Activated naive CD4-positive, alpha-beta T cell treated with anti-CD3 and anti-CD28 coated beads for 36 hours (primary cell): ENCODE data around the gene PSD4. TPM values are rescaled to one million over a fixed set of nuclear protein-coding genes. Genes with fewer than 3 reads are reported as not detected.
A peak's percentile ranks its signal among the peaks of the same experiment; 100 is the strongest.

Experiments
- CTCF ChIA-PET: fragments of 350-600 bp; sonication (Branson Sonifier 250); formaldehyde crosslinking; loops from one replicate; lab custom pipeline; 2021; ENCODE audit warnings: antibody characterized with exemption; lab: Charles Lee
- DNase-seq: peaks from one replicate; pipeline ENCODE4 v3.0.0-alpha.2; 2020
- H3K27ac Mint-ChIP-seq: one replicate; pipeline ENCODE4 v1.8.0; 2021; ENCODE audit warnings: mild to moderate bottlenecking, mixed read lengths
- H3K27me3 Mint-ChIP-seq: one replicate; pipeline ENCODE4 v1.8.0; 2021; ENCODE audit warnings: low read depth, mixed read lengths
- H3K36me3 Mint-ChIP-seq: one replicate; pipeline ENCODE4 v1.8.0; 2021; ENCODE audit warnings: low read depth, mixed read lengths
- H3K4me1 Mint-ChIP-seq: one replicate; pipeline ENCODE4 v1.8.0; 2021; ENCODE audit warnings: low read depth, mixed read lengths
- H3K4me3 Mint-ChIP-seq: one replicate; pipeline ENCODE4 v1.8.0; 2021; ENCODE audit warnings: mild to moderate bottlenecking, moderate library complexity, mixed read lengths
- H3K9me3 Mint-ChIP-seq: one replicate; pipeline ENCODE4 v1.8.0; 2021; ENCODE audit warnings: mixed read lengths
- intact Hi-C: fragments of 100-400 bp; cut with micrococcal nuclease; formaldehyde crosslinking; loops from one replicate; pipeline ENCODE4 v1.15.1; 2023
- total RNA-seq, 2 experiments: library from RNA; stranded (reverse); gene quantifications; one replicate each; pipeline ENCODE4 v1.2.3, GENCODE V29; 2021

The PSD4 gene
- total RNA-seq, 2 experiments from 2014 or later: 85.9 to 87.4 TPM

DNA sequence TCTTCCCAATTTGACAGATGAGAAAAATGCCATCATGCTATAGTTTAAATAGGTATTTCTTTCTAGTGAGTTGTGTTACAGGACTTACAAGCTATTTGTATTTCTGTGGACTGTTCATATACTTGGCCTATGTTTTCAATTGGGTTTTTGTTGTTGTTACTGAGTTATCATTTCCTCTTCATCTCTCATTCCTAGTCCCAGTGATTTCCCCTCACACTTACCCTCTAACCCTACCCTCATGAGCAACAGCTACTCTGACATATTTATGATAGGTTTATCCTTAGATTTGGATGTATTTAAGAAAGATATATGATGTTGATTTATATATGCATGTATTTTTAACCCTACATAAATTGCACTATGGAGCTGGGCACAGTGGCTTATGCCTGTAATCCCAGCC, 10.9 kb upstream of the PSD4 start:
- H3K4me1 Mint-ChIP-seq: peaks cover 49% of the 10 kb centered on the region
- intact Hi-C loops: no loop called here
- no peak overlapping the region for H3K4me3 Mint-ChIP-seq
- H3K36me3 Mint-ChIP-seq: no peaks in the 10 kb centered on the region
- no peaks in the 10 kb centered on the region for H3K27me3 Mint-ChIP-seq
- CTCF ChIA-PET: interaction anchor here (1.0 to 4.4 kb wide), 6 partner anchors 9 to 38 kb away, joined by 3 to 22 read pairs (median 4); partner anchors contain the start of gene PSD4
- H3K27ac Mint-ChIP-seq: peak overlapping the region; percentile 20
- DNase-seq: no peak
- H3K9me3 Mint-ChIP-seq: no peaks in the 10 kb centered on the region

DNA sequence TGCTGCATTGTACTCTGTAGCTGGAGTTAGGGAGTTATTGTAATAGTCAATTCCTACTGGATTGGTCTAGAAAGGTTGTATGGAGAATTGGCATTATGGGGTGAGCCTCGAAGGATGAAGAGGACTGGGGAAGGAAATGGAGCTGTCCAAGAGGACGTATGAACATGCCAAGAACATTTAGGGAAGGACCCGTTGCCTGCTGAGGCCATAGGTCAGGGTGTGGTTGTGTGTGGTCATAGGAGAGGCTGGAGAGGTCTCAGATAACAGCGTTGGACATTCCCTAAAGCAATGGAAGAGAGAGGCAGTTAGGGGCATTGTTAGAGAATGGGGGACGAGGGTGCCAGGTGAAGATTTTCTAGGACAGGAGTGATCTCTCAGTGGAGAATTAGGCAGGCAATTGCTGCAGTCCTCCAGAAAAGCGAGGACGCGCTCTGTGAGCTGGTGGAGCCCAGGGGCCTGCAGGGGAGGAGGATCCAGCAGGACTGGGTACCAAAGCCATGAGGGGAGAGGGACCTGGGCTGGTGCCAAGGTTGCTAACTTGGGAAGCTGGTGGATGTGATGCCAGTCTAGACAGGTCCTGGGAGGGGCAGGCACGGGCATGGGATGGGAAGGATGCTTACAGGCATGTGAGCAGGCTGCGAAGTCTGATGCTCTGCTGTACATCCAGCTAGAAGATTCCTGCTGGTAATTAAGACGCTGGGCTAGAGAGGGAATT, 9.4 kb upstream of the PSD4 start:
- no peak for DNase-seq
- Mint-ChIP-seq H3K9me3 (no peaks in the 10 kb centered on the region), H3K4me3 (no peak overlapping the region), H3K27me3 (no peaks in the 10 kb centered on the region), H3K27ac (no peak overlapping the region), H3K36me3 (no peaks in the 10 kb centered on the region), H3K4me1 (peaks cover 50% of the 10 kb centered on the region)
- CTCF ChIA-PET: interaction anchor here (1.1 to 5.0 kb wide), 4 partner anchors 8 to 27 kb away, joined by 3 to 24 read pairs (median 14); partner anchors contain the start of gene PSD4
- intact Hi-C loops: no loop called here

- H3K9me3 Mint-ChIP-seq: no peaks in the 10 kb centered on the region
- CTCF ChIA-PET: interaction anchor here (1.1 to 5.0 kb wide), 5 partner anchors 9 to 27 kb away, joined by 3 to 24 read pairs (median 7); partner anchors contain the start of gene PSD4
- H3K4me1 Mint-ChIP-seq: peaks cover 55% of the 10 kb centered on the region
- peaks cover 2% of the 10 kb centered on the region for H3K36me3 Mint-ChIP-seq
- no peak for DNase-seq
- no peak overlapping the region for H3K27ac Mint-ChIP-seq
- no peak overlapping the region for H3K4me3 Mint-ChIP-seq
- no peaks in the 10 kb centered on the region for H3K27me3 Mint-ChIP-seq
- intact Hi-C loops: loop anchor here (5.0 kb wide), 1 partner anchor 518 kb away; the partner anchor contains the start of gene SLC20A1
Measured at GRCh38 chr2:113164930-113165585, 8.7 kb upstream of the PSD4 start.

DNA sequence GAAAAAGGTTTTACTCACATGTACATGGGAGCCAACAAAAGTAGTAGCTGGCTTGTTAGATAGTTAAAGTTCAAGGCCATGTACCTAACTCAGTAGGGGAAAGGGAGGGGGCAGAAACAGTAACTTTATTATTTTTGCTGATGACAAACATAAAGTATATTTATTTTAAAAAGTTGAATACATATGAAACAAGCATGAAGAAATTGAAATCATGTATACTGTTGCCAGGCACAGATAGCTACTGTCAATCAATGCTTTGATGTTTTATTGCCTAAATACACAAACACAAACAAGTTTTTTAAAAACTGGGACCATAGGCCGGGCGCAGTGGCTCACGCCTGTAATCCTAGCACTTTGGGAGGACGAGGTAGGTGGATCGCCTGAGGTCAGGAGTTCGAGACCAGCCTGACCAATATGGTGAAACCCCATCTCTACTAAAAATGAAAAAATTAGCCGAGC, 7.6 kb upstream of the PSD4 start:
- peak overlapping the region; percentile 99 for H3K27ac Mint-ChIP-seq
- H3K4me3 Mint-ChIP-seq: no peak overlapping the region
- no peaks in the 10 kb centered on the region for H3K27me3 Mint-ChIP-seq
- peaks cover 3% of the 10 kb centered on the region for H3K9me3 Mint-ChIP-seq
- DNase-seq: no peak
- intact Hi-C loops: loop anchor here (5.0 kb wide), 1 partner anchor 519 kb away; the partner anchor contains the start of gene SLC20A1
- CTCF ChIA-PET: interaction anchor here (0.8 to 5.0 kb wide), 6 partner anchors 8 to 37 kb away, joined by 3 to 24 read pairs (median 6); partner anchors contain the start of gene PSD4
- peaks cover 61% of the 10 kb centered on the region for H3K4me1 Mint-ChIP-seq
- peaks cover 6% of the 10 kb centered on the region for H3K36me3 Mint-ChIP-seq

- CTCF ChIA-PET: interaction anchor here (0.5 to 5.0 kb wide), 4 partner anchors 26 to 438 kb away, joined by 3 to 24 read pairs (median 4); no protein-coding TSS in a partner anchor
- peaks cover 6% of the 10 kb centered on the region for H3K9me3 Mint-ChIP-seq
- intact Hi-C loops: loop anchor here (1.0 to 5.0 kb wide), 3 partner anchors 8 to 520 kb away; partner anchors contain the start of gene SLC20A1
- peak; percentile 74 for DNase-seq
- H3K27ac Mint-ChIP-seq: peak overlapping the region; percentile 99
- no peaks in the 10 kb centered on the region for H3K27me3 Mint-ChIP-seq
- H3K4me3 Mint-ChIP-seq: peak overlapping the region; percentile 61
- peaks cover 11% of the 10 kb centered on the region for H3K36me3 Mint-ChIP-seq
- peaks cover 71% of the 10 kb centered on the region for H3K4me1 Mint-ChIP-seq
Measured at GRCh38 chr2:113167115-113167932, 6.4 kb upstream of the PSD4 start.

GRCh38 chr2:113167962-113168340, 5.8 kb upstream of the PSD4 start:
- peaks cover 71% of the 10 kb centered on the region for H3K4me1 Mint-ChIP-seq

DNA sequence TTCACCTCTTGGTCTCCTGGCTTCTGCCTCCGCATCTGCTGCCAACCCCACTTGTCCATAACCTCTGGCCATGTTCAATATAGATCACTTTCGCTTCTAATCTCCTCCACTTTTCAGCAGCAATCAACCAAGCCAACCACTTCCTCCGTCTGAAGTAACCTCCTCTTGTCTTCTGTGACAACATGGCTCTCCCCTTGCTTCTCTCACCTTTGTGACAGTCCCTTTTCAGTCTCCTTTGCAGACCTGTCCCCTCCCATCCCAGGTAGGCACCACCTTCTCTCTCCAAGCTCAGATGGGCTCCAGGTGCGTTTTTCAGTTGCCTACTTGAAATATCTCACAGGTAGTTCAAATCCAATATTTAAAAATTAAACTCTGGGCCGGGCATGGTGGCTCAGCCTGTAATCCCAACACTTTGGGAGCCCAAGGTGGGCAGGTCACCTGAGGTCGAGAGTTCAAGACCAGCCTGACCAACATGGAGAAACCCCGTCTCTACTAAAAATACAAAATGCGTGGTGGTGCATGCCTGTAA, 4.7 kb upstream of the PSD4 start:
- CTCF ChIA-PET: no interaction called here
- Mint-ChIP-seq H3K4me1 (peaks cover 77% of the 10 kb centered on the region), H3K27ac (peak overlapping the region; percentile 99), H3K27me3 (no peaks in the 10 kb centered on the region), H3K4me3 (peak overlapping the region; percentile 38), H3K9me3 (peaks cover 6% of the 10 kb centered on the region), H3K36me3 (peaks cover 11% of the 10 kb centered on the region)
- DNase-seq: peak; percentile 54
- intact Hi-C loops: loop anchor here (5.0 kb wide), 1 partner anchor 522 kb away; the partner anchor contains the start of gene SLC20A1

More at GRCh38 chr2:113167962-113168340, 5.8 kb upstream of the PSD4 start:
- peaks cover 11% of the 10 kb centered on the region for H3K36me3 Mint-ChIP-seq
- DNase-seq: no peak
- peaks cover 6% of the 10 kb centered on the region for H3K9me3 Mint-ChIP-seq
- H3K4me3 Mint-ChIP-seq: peak overlapping the region; percentile 38
- intact Hi-C loops: loop anchor here (1.0 to 5.0 kb wide), 3 partner anchors 7 to 521 kb away; partner anchors contain the start of gene SLC20A1
- no peaks in the 10 kb centered on the region for H3K27me3 Mint-ChIP-seq
- H3K27ac Mint-ChIP-seq: peak overlapping the region; percentile 99
- CTCF ChIA-PET: interaction anchor here (0.6 to 5.0 kb wide), 3 partner anchors 25 to 203 kb away, joined by 3 to 24 read pairs (median 3); no protein-coding TSS in a partner anchor

- CTCF ChIA-PET: no interaction called here
- no peak overlapping the region for H3K27ac Mint-ChIP-seq
- DNase-seq: no peak
- H3K27me3 Mint-ChIP-seq: no peaks in the 10 kb centered on the region
- H3K4me1 Mint-ChIP-seq: peaks cover 73% of the 10 kb centered on the region
- intact Hi-C loops: loop anchor here (5.0 kb wide), 1 partner anchor 522 kb away; the partner anchor contains the start of gene SLC20A1
- H3K9me3 Mint-ChIP-seq: peaks cover 6% of the 10 kb centered on the region
- no peak overlapping the region for H3K4me3 Mint-ChIP-seq
- H3K36me3 Mint-ChIP-seq: peaks cover 11% of the 10 kb centered on the region
Measured at GRCh38 chr2:113169586-113169985, 4.2 kb upstream of the PSD4 start.

DNA sequence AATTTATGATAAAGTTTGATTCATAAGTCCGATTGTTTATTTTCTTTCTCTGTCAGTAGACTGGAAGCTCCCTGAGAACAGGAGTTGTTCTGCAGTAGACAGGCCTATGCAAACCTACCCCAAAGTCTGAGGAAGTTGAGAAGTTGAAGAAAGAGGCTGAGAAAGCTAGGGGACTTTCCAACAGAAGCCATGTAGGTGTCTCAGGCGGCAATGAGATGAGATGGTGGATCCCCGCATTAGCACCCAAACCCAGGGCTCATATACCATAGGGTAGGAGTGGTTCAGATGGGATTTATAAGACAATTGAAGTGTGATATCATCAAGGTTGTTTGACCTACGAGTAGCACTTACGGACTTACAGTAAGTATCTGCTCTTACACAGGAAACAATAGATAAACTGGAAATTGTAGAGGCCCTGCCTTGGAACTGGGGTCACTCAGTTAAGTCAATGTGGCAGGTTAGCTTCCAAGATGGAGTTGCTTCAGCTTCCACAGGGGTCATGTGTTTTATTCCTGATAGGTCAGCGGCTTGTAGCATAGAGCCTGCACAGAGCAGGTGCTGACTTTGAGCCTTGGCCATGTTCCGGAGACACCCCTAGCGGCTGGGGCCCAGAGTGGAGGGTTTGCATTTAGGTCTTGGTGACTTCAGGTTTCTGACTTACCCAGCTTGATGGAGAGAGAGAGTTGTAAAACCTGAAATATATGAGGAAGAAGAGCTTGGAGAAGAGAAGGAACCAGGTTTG, 2.3 kb upstream of the PSD4 start:
- H3K27me3 Mint-ChIP-seq: no peaks in the 10 kb centered on the region
- peak; percentile 60 for DNase-seq
- H3K9me3 Mint-ChIP-seq: peaks cover 6% of the 10 kb centered on the region
- intact Hi-C loops: loop anchor here (5.0 kb wide), 2 partner anchors 409 to 984 kb away; partner anchors contain the start of gene CKAP2L
- peak overlapping the region; percentile 97 for H3K27ac Mint-ChIP-seq
- CTCF ChIA-PET: interaction anchor here (1.0 to 5.8 kb wide), 7 partner anchors 9 to 78 kb away, joined by 3 to 95 read pairs (median 4); no protein-coding TSS in a partner anchor
- peaks cover 23% of the 10 kb centered on the region for H3K36me3 Mint-ChIP-seq
- peaks cover 75% of the 10 kb centered on the region for H3K4me1 Mint-ChIP-seq
- H3K4me3 Mint-ChIP-seq: no peak overlapping the region

DNA sequence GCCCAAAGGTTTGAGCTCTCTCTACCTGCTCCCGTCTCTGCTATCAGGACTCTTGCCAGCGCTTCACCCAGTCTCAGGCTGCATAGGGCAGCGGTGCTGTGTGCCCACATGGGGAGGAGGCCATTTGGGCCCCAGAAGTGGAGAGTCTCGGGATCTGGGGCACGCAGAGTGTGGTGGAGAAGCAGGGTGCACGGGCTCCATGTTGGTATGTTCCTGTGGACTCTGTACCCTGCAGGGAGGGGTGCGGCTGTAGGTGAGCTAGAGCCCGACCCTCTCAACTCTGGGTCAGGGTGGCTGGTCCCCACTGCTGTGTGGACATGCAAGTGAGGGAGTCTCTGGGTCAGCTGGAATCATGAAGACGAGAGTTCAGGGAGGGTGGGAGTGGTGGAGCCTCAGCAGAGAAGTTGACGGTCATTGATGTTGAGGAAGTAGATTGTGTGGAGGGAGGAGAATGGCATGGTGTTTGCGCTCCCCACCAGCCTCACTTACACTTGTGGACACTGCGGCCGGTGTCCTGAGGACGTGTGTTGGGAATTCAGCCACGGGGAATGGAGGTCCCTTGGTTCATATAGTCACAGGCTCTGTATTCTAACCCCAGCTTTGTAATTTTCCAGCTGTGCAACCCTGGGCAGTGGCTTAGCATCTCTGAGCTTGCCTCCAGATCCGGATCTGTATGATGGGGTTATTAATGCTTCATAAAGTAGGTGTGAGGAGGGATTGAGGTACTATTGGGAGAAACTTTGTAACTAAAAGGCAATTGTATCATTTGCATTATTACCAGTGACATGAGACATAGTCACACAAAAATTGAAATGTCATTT, 840 bp upstream of the PSD4 start:
- Mint-ChIP-seq H3K27ac (peak overlapping the region; percentile 97), H3K4me3 (peak overlapping the region; percentile 95), H3K27me3 (no peaks in the 10 kb centered on the region), H3K4me1 (peaks cover 77% of the 10 kb centered on the region), H3K9me3 (peaks cover 6% of the 10 kb centered on the region), H3K36me3 (peaks cover 34% of the 10 kb centered on the region)
- DNase-seq: no peak
- CTCF ChIA-PET: interaction anchor here (0.7 to 5.8 kb wide), 11 partner anchors 7 to 93 kb away, joined by 3 to 95 read pairs (median 5); no protein-coding TSS in a partner anchor
- intact Hi-C loops: loop anchor here (1.0 to 5.0 kb wide), 4 partner anchors 15 to 986 kb away; partner anchors contain the start of gene CKAP2L
